Measurements from ENCODE around the gene CYP2W1. TPM values are rescaled to one million over a fixed set of nuclear protein-coding genes. Genes with fewer than 3 reads are reported as not detected.

Gene CYP2W1
- total and polyA plus RNA-seq, 3 donors from 2014 or later: 0.61 to 1.2 (median 0.71) TPM

- no peak for TF ChIP-seq CTCF (IDR thresholded peaks at IDR 0.05)
- no peak for TF ChIP-seq POLR2A (IDR thresholded peaks at IDR 0.05)
- DNase-seq: no peak
- WGBS, 2 donors: 89 to 94% methylated on average over 21 to 22 of the region's 22 CpGs
- H3K27ac ChIP-seq: no peak overlapping the region
- peaks cover 23% of the 10 kb centered on the region for H3K4me1 ChIP-seq
- intact Hi-C loops (cut with DNase I; ENCODE audit: low total_unique reads): no loop called here
- H3K9me3 ChIP-seq: no peaks in the 10 kb centered on the region
- no peaks in the 10 kb centered on the region for H3K27me3 ChIP-seq
- no peaks in the 10 kb centered on the region for H3K36me3 ChIP-seq (ENCODE audit: low read depth, missing control alignments)
- H3K4me3 ChIP-seq: no peak overlapping the region
Observed at GRCh38 chr7:966291-967069, 16.5 kb upstream of the CYP2W1 start.

- intact Hi-C loops (cut with DNase I; ENCODE audit: low total_unique reads): no loop called here
- Histone ChIP-seq H3K27me3 (no peaks in the 10 kb centered on the region), H3K36me3 (ENCODE audit: low read depth, missing control alignments) (no peaks in the 10 kb centered on the region), H3K27ac (no peak overlapping the region), H3K4me3 (no peak overlapping the region), H3K9me3 (no peaks in the 10 kb centered on the region), H3K4me1 (peaks cover 20% of the 10 kb centered on the region)
- TF ChIP-seq CTCF (IDR thresholded peaks at IDR 0.05) (no peak), POLR2A (IDR thresholded peaks at IDR 0.05) (no peak)
- 93 to 94% methylated on average over 39 of the region's 39 CpGs for WGBS, 2 donors
- DNase-seq: no peak
Observed at GRCh38 chr7:967361-968082, 15.5 kb upstream of the CYP2W1 start.

GRCh38 chr7:968205-969105, 14.5 kb upstream of the CYP2W1 start:
- DNase-seq: no peak
- Histone ChIP-seq H3K9me3 (no peaks in the 10 kb centered on the region), H3K27ac (no peak overlapping the region), H3K36me3 (ENCODE audit: low read depth, missing control alignments) (no peaks in the 10 kb centered on the region), H3K27me3 (no peaks in the 10 kb centered on the region), H3K4me3 (no peak overlapping the region), H3K4me1 (peaks cover 27% of the 10 kb centered on the region)
- WGBS, 2 donors: 85 to 91% methylated on average over 7 to 23 of the region's 24 CpGs
- intact Hi-C loops (cut with DNase I; ENCODE audit: low total_unique reads): no loop called here
- no peak for TF ChIP-seq POLR2A (IDR thresholded peaks at IDR 0.05)
- TF ChIP-seq CTCF (IDR thresholded peaks at IDR 0.05): no peak

- no peaks in the 10 kb centered on the region for H3K36me3 ChIP-seq (ENCODE audit: low read depth, missing control alignments)
- H3K4me3 ChIP-seq: no peak overlapping the region
- H3K4me1 ChIP-seq: peaks cover 28% of the 10 kb centered on the region
- no peak for TF ChIP-seq CTCF (IDR thresholded peaks at IDR 0.05)
- no peak for TF ChIP-seq POLR2A (IDR thresholded peaks at IDR 0.05)
- DNase-seq: no peak
- no peaks in the 10 kb centered on the region for H3K27me3 ChIP-seq
- no peak overlapping the region for H3K27ac ChIP-seq
- intact Hi-C loops (cut with DNase I; ENCODE audit: low total_unique reads): no loop called here
- no peaks in the 10 kb centered on the region for H3K9me3 ChIP-seq
- 94 to 96% methylated on average over 6 to 11 of the region's 11 CpGs for whole genome bisulfite sequencing, 2 donors
Observed at GRCh38 chr7:969403-969802, 13.6 kb upstream of the CYP2W1 start.
